H9 (cell line): ENCODE measurements around the gene NLRP14. TPM values are rescaled to one million over a fixed set of nuclear protein-coding genes. Genes with fewer than 3 reads are reported as not detected.

ENCODE experiments used
- DNase-seq: peaks from one replicate; pipeline ENCODE4 v3.0.0-alpha.2; 2017
- H2AFZ ChIP-seq: one replicate; pipeline ENCODE4 v1.6.1; 2013; ENCODE audit warnings: mild to moderate bottlenecking, low read length, control low read depth, moderate library complexity
- H2AK5ac ChIP-seq: 2 replicates; pipeline ENCODE4 v1.6.1; 2013; ENCODE audit warnings: low read length, control low read depth, mixed read lengths; ENCODE audit not compliant: insufficient read length
- H2BK120ac ChIP-seq: one replicate; pipeline ENCODE4 v1.6.1; 2013; ENCODE audit warnings: low read depth, mild to moderate bottlenecking, low read length, control low read depth, inconsistent platforms; ENCODE audit not compliant: poor library complexity, severe bottlenecking
- H2BK12ac ChIP-seq: 2 replicates; pipeline ENCODE4 v1.6.1; 2013; ENCODE audit warnings: low read length, control low read depth, mixed read lengths, low read depth; ENCODE audit not compliant: insufficient read length
- H2BK15ac ChIP-seq: 2 replicates; pipeline ENCODE4 v1.6.1; 2013; ENCODE audit warnings: low read depth, low read length, control low read depth
- H2BK20ac ChIP-seq: one replicate; pipeline ENCODE4 v1.6.1; 2013; ENCODE audit warnings: low read depth, mild to moderate bottlenecking, low read length, control low read depth, inconsistent platforms; ENCODE audit not compliant: poor library complexity, severe bottlenecking
- H2BK5ac ChIP-seq: 2 replicates; pipeline ENCODE4 v1.6.1; 2013; ENCODE audit warnings: low read length, control low read depth, mixed read lengths; ENCODE audit not compliant: insufficient read length
- H3K14ac ChIP-seq: 2 replicates; pipeline ENCODE4 v1.6.1; 2013; ENCODE audit warnings: low read length, control low read depth; ENCODE audit not compliant: insufficient read depth
- H3K18ac ChIP-seq: 2 replicates; pipeline ENCODE4 v1.6.1; 2013; ENCODE audit warnings: low read depth, mild to moderate bottlenecking, mixed read lengths, low read length, control low read depth; ENCODE audit not compliant: insufficient read length
- H3K23ac ChIP-seq: 2 replicates; pipeline ENCODE4 v1.6.1; 2013; ENCODE audit warnings: low read length, control low read depth, mixed read lengths, low read depth; ENCODE audit not compliant: insufficient read length
- H3K23me2 ChIP-seq: 2 replicates; pipeline ENCODE4 v1.6.1; 2013; ENCODE audit warnings: low read depth, mild to moderate bottlenecking, mixed read lengths, low read length, control low read depth; ENCODE audit not compliant: insufficient read length, poor library complexity, severe bottlenecking
- H3K27ac ChIP-seq: 2 replicates; pipeline ENCODE4 v1.5.1; 2013; ENCODE audit warnings: low read length, control low read depth, mixed read lengths, low read depth; ENCODE audit not compliant: insufficient read length
- H3K27me3 ChIP-seq: 2 replicates; pipeline ENCODE4 v1.6.1; 2013; ENCODE audit warnings: low read length, control low read depth, inconsistent platforms; ENCODE audit not compliant: insufficient read depth
- H3K4ac ChIP-seq: 2 replicates; pipeline ENCODE4 v1.6.1; 2013; ENCODE audit warnings: low read depth, mild to moderate bottlenecking, control low read depth, inconsistent platforms, low read length, moderate library complexity
- H3K4me1 ChIP-seq: 2 replicates; pipeline ENCODE4 v1.6.1; 2013; ENCODE audit warnings: low read length, control low read depth, inconsistent platforms; ENCODE audit not compliant: insufficient read depth
- H3K4me2 ChIP-seq: 2 replicates; pipeline ENCODE4 v1.6.1; 2013; ENCODE audit warnings: low read length, control low read depth, mixed read lengths; ENCODE audit not compliant: insufficient read length, insufficient read depth
- H3K56ac ChIP-seq: 2 replicates; pipeline ENCODE4 v1.6.1; 2013; ENCODE audit warnings: low read depth, mild to moderate bottlenecking, mixed read lengths, low read length, control low read depth; ENCODE audit not compliant: insufficient read length
- H3K79me1 ChIP-seq: 2 replicates; pipeline ENCODE4 v1.6.1; 2013; ENCODE audit warnings: low read depth, mild to moderate bottlenecking, moderate library complexity, low read length, control low read depth, inconsistent platforms; ENCODE audit not compliant: insufficient read depth, poor library complexity, severe bottlenecking
- H3K79me2 ChIP-seq: 2 replicates; pipeline ENCODE4 v1.6.1; 2013; ENCODE audit warnings: low read length, control low read depth, inconsistent platforms; ENCODE audit not compliant: insufficient read depth
- H3K9ac ChIP-seq: 2 replicates; pipeline ENCODE4 v1.6.1; 2013; ENCODE audit warnings: low read length, control low read depth, mixed read lengths; ENCODE audit not compliant: insufficient read length; ENCODE audit errors: extremely low read depth
- H3K9me3 ChIP-seq: one replicate; pipeline ENCODE4 v1.6.1; 2013; ENCODE audit warnings: low read depth, low read length, inconsistent platforms; ENCODE audit not compliant: control insufficient read depth
- H3T11ph ChIP-seq: one replicate; pipeline ENCODE4 v1.6.1; 2013; ENCODE audit warnings: mild to moderate bottlenecking, low read length, control low read depth, inconsistent platforms
- H4K20me1 ChIP-seq: one replicate; pipeline ENCODE4 v1.6.1; 2013; ENCODE audit not compliant: control insufficient read depth, insufficient read length, insufficient read depth
- H4K5ac ChIP-seq: 2 replicates; pipeline ENCODE4 v1.6.1; 2013; ENCODE audit warnings: low read depth, mild to moderate bottlenecking, mixed read lengths, low read length, control low read depth; ENCODE audit not compliant: insufficient read length
- H4K8ac ChIP-seq: replicated peaks from 2 replicates; pipeline ENCODE4 v1.6.1; 2013; ENCODE audit warnings: low read length, control low read depth, mixed read lengths, low read depth; ENCODE audit not compliant: insufficient read length
- H4K91ac ChIP-seq: 2 replicates; pipeline ENCODE4 v1.6.1; 2013; ENCODE audit warnings: low read depth, mild to moderate bottlenecking, moderate library complexity, mixed read lengths, low read length, control low read depth; ENCODE audit not compliant: insufficient read length
- H3K27ac Mint-ChIP-seq, 3 experiments: 2 replicates in 2 of 3; 3 replicates in 1 of 3; pipeline ENCODE4 v1.8.0; 2020 to 2021; ENCODE audit warnings: mixed read lengths in 3 of 3, mild to moderate bottlenecking in 1 of 3, moderate library complexity in 1 of 3
- H3K27me3 Mint-ChIP-seq: 2 replicates; pipeline ENCODE4 v1.8.0; 2021; ENCODE audit warnings: low read depth, mild to moderate bottlenecking, moderate library complexity, mixed read lengths
- H3K36me3 Mint-ChIP-seq, 3 experiments: 2 replicates in 2 of 3; 3 replicates in 1 of 3; pipeline ENCODE4 v1.8.0; 2020 to 2021; ENCODE audit warnings: low read depth in 3 of 3, mixed read lengths in 3 of 3; ENCODE audit not compliant: insufficient read depth in 1 of 3
- H3K4me1 Mint-ChIP-seq, 2 experiments: 2 replicates each; pipeline ENCODE4 v1.8.0; 2020; ENCODE audit warnings: mixed read lengths in 2 of 2
- H3K4me3 Mint-ChIP-seq, 2 experiments: 2 replicates in 1 of 2; 3 replicates in 1 of 2; pipeline ENCODE4 v1.8.0; 2020 to 2021; ENCODE audit warnings: mild to moderate bottlenecking in 2 of 2, mixed read lengths in 2 of 2, moderate library complexity in 1 of 2
- H3K9me3 Mint-ChIP-seq, 2 experiments: 2 replicates in 1 of 2; 3 replicates in 1 of 2; pipeline ENCODE4 v1.8.0; 2020; ENCODE audit warnings: mild to moderate bottlenecking in 2 of 2, mixed read lengths in 2 of 2, moderate library complexity in 1 of 2
- WGBS: extraction: QIAGEN DNeasy Blood & Tissue Kit; methylation state at CpG from one replicate; pipeline ENCODE4 v1.1.7; 2013; ENCODE audit warnings: missing lambda C conversion rate, low lambda C conversion rate, mixed read lengths; ENCODE audit not compliant: insufficient read length; ENCODE audit errors: extremely low coverage; 5-methylcytosine and 5-hydroxymethylcytosine counted together
- total RNA-seq: library from RNA; stranded (reverse); gene quantifications from 2 replicates; pipeline ENCODE4 v1.2.1, GENCODE V29; 2021
- TF ChIP-seq, protein P1 (sequence below): fragments of 200-600 bp; sonication (generic); conservative IDR thresholded peaks from 3 replicates; pipeline ENCODE4 v1.8.0; 2021; ENCODE audit warnings: antibody characterized with exemption, mild to moderate bottlenecking

NLRP14 gene
- total RNA-seq, 1 experiment from 2014 or later, result 0.07 TPM

DNA sequence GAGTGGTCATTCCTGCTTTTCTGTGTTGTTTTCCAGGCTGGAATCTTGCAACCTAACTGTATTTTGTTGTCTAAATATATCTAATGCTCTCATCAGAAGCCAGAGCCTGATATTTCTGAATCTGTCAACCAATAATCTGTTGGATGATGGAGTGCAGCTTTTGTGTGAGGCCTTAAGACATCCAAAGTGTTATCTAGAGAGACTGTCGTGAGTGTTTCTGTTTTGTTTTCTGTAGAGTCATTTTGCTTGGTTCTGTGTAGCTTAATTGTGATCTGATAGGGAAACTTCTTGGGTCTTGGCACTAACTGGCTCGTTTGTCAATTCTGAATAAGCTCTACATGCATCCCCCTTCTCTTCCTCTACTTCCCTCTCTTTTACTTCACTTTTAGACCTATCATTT lies 37.4 kb downstream of the NLRP14 start:
- no peaks in the 10 kb centered on the region; the same call in 1 of the 2 replicates for H3K27me3 Mint-ChIP-seq
- Histone ChIP-seq H4K91ac (no peak overlapping the region), H3T11ph (no peak overlapping the region), H3K27me3 (no peaks in the 10 kb centered on the region), H3K23me2 (no peaks in the 10 kb centered on the region), H2BK20ac (no peak overlapping the region), H3K14ac (no peak overlapping the region), H4K5ac (no peak overlapping the region), H3K18ac (no peak overlapping the region), H2BK15ac (no peak overlapping the region), H3K9me3 (no peaks in the 10 kb centered on the region), H4K20me1 (no peaks in the 10 kb centered on the region), H2BK120ac (no peak overlapping the region), H3K23ac (no peak overlapping the region), H2AK5ac (no peak overlapping the region), H3K4me2 (no peak overlapping the region), H3K79me1 (no peaks in the 10 kb centered on the region), H3K79me2 (no peaks in the 10 kb centered on the region), H3K4ac (no peak overlapping the region), H3K56ac (no peak overlapping the region), H2BK12ac (no peak overlapping the region), H2AFZ (no peak overlapping the region), H3K9ac (no peak overlapping the region), H3K27ac (no peak overlapping the region), H2BK5ac (no peak overlapping the region), H3K4me1 (no peaks in the 10 kb centered on the region), H4K8ac (no peak overlapping the region)
- TF ChIP-seq, protein P1, sequence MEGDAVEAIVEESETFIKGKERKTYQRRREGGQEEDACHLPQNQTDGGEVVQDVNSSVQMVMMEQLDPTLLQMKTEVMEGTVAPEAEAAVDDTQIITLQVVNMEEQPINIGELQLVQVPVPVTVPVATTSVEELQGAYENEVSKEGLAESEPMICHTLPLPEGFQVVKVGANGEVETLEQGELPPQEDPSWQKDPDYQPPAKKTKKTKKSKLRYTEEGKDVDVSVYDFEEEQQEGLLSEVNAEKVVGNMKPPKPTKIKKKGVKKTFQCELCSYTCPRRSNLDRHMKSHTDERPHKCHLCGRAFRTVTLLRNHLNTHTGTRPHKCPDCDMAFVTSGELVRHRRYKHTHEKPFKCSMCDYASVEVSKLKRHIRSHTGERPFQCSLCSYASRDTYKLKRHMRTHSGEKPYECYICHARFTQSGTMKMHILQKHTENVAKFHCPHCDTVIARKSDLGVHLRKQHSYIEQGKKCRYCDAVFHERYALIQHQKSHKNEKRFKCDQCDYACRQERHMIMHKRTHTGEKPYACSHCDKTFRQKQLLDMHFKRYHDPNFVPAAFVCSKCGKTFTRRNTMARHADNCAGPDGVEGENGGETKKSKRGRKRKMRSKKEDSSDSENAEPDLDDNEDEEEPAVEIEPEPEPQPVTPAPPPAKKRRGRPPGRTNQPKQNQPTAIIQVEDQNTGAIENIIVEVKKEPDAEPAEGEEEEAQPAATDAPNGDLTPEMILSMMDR, result no peak
- H3K27ac Mint-ChIP-seq, result no peak overlapping the region
- H3K36me3 Mint-ChIP-seq, result no peaks in the 10 kb centered on the region
- no peak for DNase-seq
- H3K4me1 Mint-ChIP-seq, result peaks cover 7 to 8% of the 10 kb centered on the region in 2 experiments
- no CpG with 5 or more reads among the region's 2 CpGs for WGBS
- H3K9me3 Mint-ChIP-seq, result no peaks in the 10 kb centered on the region
- H3K4me3 Mint-ChIP-seq, result no peak overlapping the region
